Stimulated activated CD4-positive, alpha-beta T cell treated with anti-CD3 and anti-CD28 coated beads, Interleukin-1b, Interleukin-23, amount 100 ng/mL, for 4 hours (primary cell): ENCODE measurements around the gene SAA2.
"Not testable (repeated sequence)": the region's sequence is repeated elsewhere in the genome, so short reads cannot be mapped to it uniquely, and the experiment has no call there.

Experiments
- DNase-seq, 2 donors: peaks; one replicate each; pipeline ENCODE4 v3.0.0-alpha.2; 2020; ENCODE audit warnings: low read depth in 2 of 2

The SAA2 gene

DNA sequence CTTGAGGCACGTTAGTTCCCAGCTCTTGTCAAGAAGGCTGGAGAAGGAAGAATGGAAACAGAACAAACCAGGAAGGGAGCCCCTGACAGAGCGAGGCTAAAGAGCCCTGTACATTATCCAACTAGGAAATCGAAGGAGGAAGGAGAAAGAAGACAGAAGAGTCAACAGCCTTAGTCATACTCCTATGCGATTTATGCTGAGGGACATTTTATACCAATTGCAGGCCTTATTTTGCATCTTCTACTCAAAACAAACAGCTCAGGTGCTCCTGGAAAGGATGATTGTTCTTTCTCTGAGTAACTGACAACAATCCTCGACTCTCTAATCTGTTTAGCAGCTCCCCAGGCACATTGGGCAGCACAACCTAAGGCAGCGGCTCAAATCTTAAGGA lies 1.3 kb downstream of the SAA2 start:
- not testable (repeated sequence) for DNase-seq

DNA sequence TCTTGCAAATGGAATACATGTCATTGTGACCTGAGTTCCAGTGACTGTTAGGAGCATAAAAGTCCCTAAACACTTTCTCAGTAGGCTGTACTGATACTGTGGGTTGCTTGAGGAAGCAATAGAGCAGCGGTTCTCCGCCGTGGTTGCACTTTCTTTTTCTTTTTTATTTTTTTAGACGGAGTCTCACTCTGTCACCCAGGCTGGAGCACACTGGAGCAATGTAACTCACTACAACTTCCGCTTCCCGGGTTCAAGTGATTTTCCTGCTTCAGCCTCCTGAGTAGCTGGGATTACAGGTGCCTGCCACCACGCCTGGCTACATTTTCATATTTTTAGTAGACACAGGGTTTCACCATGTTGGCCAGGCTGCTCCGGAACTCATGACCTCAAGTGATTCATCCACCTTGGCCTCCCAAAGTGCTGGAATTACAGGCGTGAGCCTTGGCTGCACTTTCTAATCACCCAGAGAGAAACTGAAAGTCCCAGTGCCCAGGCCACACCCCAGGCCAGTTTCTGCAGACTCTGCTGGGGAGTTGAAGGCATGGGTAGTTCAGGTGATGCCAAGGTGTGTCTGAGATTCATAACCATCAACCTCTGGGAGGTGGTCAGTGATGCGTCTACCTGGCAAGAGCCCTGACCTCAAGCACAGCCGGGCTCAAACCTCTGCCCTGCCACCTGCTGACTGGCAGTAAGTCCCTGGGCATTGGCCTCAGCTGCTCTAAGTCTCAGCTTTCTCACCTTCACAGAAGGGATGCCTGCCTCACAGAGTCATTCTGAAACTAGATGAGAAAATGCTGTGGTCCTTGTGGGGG lies 1.9 kb downstream of the SAA2 start:
- not testable (repeated sequence) for DNase-seq

DNA sequence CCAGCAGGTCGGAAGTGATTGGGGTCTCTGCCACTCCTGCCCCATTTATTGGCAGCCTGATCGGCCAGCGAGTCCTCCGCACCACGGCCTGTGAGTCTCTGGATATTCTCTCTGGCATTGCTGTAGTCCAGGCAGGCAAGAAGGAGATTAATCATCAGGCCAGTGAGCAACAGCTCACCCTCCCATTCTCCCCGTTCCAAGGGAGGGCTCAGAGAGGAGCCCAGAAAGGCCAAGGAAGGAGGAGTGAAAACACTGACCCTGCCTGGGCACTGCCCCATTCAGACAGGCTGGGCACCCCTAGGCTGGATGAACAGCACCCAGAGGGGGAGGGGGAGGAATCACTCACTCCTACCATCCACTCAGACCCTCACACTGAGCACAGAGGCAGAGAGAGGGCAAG lies 3.1 kb downstream of the SAA2 start:
- no peak for DNase-seq

DNA sequence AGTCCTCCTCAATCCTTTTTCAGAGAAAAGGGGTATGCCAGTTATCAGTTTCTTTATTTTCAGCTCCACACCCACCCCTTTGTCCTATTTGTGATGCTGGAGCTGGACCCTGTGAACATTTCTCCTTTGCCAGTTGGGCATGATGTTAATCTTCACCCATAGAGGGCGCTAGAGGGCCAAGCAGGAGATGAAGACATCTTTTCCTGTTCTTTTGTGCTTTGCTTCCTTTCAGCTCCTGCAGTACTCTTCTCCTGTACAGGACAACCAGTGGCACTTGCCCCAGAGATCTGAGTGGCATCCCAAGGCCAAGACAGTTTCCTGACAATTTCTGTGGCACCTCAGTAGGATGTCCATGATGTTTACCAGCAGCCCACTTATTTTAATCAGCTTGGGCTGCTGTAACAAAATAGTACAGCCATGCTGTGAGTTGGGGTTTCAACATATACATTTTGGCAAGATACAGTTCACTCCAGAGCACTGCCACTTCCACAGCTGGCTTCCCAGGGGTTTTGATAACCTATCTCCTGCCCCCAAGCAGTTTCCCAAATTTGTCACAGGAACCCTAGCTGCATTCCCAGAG lies 4.6 kb downstream of the SAA2 start:
- peak in 1 of 2 donors; percentile 47 for DNase-seq

DNA sequence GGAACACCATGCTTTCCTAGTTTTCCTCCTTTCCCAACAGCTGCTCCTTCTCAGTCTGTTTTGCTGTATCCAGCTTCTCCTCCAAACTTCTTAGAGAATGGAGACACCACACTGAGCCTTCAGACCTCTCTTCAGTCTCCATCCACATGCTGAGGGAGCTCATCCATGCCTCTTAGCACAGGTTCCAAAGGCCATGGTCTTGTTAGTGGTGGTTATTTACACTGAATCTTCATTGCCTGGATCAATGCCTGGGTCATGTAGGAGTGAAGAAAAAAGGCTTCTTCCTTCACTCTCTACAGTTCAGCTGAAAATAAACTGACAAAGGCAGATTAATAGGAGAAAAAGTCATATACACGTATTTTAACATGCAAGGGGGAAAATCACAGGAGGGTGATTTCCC lies 8.8 kb downstream of the SAA2 start:
- no peak for DNase-seq

DNA sequence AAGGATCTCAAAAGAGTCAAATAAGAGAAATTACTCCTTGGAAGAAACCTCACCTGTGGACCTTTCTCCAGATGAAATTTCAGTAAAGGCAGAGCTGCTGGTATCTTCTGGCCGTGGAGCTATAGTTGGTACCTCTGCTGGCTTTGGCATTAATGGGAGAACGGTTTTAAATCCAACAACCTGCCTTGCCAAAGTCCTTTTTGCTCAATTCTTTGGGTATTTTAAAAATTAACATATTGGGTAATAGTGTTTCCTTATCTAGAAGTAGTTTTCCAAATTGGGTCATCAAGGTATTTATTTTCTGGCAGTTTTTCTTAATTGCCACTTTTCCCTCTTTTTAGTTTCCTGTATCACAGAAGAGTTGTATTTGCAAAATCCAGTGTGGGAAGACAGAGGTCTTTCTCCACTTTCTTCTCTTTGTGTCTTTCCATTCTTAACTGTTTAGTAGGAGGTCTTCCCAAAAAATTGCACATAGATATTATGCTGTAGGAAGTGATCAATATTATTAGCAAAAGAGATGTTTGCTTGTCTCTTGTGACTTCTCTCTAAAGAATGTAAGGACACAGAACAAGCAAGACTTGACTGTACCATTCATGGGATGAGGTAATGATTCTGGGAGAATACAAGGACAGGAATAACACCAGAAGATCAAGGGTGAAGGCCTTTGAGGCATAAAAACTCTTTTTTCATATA lies 11.7 kb downstream of the SAA2 start, which contains the start of gene SAA4:
TSS of gene SAA4 (minus strand) at position 139 of the 693 bp plus-strand sequence. CDS start 876 bp downstream, outside the sequence.
- DNase-seq: no peak

DNA sequence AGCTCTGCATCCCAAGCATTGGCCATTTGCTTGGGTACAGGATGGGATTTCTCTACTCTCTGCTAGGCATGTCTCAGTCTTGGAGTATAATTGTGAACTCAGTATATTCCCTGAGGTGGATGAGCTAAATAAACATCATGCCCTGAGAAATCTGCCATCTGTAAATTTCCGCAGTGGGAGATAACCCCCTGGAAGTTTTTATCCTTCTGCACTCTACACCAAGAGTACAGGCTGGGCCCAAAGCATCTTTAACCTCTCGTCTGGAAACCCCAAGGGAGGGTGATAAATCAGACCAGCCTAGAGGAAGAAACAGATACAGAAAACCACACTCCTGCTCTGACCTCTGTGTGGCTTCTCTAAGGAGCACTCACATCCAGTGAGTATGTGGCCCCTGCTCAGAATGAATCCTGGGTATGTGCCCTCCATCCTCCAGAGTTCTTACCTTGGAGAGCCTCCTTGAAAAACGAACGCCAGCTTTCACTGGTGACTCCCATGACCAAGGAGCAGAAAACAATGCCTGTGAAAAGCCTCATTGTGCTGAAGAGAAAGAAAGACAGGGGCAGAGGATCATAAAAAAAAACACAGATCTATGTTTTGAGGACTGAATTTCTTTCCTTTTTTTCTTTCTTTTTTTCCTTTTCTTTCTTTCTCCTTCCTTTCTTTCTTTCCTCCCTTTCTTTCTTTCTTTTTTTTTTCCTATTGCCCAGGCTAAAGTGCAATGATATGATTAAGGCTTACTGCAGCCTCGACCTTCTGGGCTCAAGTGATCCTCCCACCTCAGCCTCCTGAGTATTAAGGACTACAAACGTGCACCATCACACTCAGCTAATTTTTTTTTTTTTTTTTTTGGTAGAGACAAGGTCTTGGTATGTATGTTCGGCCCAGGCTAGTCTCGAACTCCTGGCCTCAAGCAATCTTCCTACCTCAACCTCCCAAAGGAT lies 12.8 kb downstream of the SAA2 start:
- no peak for DNase-seq

DNA sequence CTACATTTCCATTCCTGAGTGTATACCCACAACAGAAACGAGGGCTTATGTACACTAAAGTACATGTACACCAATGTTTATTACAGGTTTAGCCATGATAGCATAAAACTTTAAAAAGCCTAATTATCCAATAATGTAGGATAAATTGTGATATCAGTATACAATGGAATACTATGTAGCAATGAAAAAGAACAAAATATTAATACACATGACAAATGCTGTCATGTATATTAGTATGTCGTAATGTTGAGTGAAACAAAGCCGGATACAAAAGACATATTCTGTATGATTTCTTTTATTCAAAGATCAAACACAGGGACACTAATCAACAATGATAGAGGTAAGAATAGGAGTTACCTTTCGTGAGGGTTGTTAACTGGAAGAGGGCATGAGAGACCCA lies 14.6 kb downstream of the SAA2 start:
- DNase-seq: no peak

DNA sequence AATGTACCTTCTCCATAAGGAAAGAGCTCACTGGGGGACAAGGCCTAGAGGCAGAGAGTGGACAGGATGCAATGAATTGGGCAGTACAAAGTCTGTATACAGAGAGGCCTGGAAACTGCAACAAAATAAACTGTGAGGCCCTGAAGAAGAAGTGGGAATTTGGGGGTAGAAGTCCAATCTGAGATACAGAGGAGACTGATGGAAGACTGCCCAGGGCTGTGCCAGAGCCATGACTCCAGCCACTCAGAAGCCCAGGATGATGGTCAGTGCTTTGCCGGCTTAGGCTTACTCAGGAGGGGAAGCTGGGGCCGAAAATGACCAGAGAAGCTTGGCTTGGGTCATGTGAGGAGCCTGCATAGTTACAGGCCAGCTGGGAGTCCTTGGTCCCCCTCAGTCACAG lies 17.6 kb downstream of the SAA2 start:
- DNase-seq: no peak

DNA sequence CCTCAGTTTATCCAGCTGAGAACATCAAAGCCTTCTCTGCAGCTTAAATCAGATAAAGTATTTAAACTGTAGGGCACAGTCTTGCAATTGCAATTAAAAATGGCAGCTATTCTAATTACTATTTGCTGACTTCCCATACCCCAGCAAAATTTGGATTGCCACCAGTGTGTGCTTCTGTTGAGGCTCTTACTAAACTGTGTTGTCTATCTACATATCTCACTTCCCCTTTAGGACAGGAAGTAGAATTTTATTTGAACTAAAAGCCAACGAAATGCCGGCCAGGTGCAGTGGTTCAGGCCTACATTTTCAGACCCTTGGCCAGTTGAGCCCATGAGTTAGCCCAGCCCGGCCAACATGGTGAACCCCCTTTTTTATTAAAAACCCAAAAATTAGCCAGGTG lies 19.0 kb downstream of the SAA2 start:
- DNase-seq: no peak

DNA sequence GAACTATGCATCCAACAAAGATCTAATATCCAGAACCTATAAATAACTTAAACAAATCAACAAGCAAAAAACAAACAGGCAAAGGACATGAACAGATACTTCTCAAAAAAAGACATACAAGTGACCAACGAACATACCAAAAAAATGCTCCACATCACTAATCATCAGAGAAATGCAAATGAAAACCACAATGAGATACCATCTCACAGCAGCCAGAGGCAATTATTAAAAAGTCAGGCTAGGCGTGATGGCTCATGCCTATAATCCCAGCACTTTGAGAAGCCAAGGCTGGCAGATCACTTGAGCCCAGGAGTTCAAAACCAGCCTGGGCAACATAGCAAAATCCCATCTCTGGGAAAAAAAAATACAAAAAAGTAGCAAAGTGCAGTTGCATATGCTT lies 22.6 kb downstream of the SAA2 start:
- DNase-seq: no peak

DNA sequence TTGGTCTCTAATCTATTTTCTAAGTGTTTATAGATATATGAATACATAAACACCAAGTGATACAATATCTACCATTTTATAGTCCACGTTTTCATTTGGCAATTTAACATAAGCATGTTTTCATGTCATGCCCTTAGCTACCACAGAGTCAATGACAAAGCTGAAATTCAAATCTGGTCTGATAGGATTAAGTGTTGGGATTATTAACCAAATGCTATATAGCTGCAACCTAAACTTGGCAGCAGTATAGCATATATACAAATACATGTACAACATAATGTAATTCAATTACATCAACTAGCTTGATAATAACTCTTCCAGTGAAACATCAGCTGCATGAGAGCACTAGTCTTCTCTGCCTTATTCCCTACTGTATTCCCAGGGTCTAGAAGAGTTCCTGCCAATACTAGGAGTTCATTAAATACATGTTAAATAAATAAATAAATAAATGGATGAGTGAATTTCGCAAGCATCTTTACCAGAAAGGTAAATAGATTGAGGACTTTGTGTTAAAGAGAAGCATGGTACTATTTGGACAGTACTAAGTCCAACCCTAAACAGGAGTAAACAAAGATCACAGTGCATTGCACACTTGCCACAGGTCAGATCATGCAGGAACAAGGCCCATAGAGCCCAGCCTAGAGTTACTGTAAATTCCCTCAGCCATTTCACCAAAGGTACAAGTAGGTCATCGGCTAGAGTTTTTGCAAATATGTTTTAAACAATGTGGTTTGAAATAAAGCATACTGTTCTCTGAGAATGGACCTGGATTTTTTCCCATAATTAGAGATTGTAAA lies 24.7 kb downstream of the SAA2 start:
- no peak for DNase-seq

DNA sequence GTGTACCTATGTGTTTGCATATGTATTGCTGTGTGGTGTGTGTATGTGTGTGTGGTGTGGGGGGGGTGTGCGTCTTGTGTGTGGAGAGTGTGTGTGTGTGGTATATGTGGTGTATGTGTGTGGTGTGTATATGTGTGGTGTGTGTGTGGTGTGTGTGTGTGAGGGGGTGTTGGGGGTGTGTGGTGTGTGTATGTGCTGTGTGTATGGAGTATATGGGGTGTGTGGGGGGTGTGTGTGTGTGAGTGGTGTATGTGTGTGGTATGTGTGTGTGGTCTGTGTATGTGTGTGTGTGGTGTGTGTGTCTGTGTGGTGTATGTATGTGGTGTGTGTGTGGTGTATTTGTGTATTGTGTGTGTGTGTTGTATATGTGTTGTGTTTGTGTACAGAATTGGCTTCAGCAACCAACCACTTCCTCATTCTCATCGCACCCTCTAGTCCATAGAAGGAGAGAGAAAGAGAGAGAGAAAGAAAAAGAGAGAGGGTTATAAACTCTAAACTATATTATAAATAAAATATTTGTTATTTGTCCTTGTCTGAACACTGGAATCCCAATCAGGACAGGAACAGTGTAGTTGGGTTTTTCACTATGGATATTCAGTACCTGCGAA lies 25.6 kb downstream of the SAA2 start:
- DNase-seq: no peak

DNA sequence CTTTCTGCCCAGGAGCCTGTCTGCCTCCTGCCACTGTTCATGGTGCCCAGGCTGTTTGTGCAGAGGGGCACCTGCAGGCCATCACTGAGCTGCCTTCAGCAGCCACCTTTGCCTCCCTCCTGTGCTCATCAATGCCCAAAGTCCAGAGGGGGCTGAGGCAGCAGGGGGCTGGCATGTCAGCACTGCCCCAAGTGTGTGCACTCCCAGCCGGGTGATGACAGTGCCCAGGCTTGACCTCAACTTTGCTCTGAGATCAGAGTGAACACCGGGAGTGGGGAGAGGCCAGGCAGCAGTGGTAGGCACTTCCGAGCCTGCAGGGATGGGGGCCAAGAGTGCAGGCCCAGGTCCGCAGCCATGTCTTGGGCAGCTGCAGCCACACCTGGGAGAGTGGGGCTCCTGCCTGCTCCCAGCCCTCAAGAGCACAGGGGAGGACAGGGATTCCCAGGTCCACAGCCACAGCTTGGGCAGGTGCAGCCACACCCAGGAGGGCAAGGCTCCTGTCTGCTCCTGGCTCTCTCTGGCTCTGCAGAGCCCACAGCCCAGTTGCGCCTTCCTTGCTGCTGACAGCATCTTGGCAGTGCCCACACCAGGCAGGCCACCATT lies 27.1 kb downstream of the SAA2 start:
- no peak for DNase-seq

DNA sequence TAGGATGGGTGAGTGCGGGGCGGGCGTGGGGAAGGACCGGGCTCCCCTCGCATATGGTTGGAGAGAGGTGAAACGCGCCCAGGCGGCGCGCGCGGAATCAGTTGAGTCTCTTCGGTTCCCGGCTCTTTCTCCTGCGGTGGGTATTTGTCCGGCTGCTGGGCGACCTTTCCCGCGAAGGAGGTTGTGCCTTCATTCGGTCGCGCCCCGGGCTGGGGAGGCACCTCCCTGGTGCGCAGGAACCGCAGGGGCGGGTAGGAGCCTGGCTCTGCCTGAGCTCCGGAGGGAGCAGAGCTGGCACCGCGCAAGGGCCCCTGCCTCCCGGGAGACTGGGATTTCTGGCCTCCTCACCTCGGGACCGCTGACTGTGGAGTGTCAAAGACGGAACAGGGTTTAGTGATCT lies 39.4 kb downstream of the SAA2 start:
- no peak for DNase-seq

DNA sequence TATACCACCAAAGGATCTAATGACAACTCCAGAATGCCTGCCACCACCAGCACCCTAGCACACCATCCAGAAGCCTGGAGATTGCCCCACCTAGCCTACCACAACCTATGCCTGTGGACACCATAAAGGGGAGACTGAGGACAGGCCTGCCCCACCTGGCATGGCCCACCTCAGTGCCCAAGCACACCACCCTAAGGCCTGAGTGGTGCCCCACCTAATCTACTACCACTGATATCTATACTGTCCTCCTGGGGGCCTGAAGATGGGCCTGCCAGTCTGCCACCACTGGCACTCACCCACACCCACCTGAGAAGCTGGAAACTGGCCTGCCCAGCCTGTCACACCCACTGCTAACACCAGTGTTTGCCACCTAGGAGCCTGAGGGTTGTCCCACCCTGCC lies 43.7 kb downstream of the SAA2 start:
- no peak for DNase-seq

DNA sequence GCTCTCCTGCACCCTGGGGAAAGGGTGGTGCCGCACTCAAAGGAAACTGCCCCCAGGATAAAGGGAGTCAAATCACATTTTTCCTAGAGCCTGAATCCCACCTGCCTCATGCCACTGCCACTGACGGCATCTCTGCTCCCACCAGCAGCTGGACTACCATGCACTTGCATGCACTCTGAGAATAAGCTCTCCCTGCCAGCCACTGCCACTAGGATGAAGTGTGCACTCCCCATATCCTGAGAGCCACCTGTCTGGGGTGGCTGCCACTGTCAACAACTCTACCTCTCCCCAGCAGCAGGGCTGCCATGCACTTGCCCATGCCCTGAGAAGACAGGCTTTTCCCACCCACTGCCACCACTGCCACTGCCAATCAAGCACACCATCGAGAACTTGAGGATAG lies 44.2 kb downstream of the SAA2 start:
- DNase-seq: no peak

DNA sequence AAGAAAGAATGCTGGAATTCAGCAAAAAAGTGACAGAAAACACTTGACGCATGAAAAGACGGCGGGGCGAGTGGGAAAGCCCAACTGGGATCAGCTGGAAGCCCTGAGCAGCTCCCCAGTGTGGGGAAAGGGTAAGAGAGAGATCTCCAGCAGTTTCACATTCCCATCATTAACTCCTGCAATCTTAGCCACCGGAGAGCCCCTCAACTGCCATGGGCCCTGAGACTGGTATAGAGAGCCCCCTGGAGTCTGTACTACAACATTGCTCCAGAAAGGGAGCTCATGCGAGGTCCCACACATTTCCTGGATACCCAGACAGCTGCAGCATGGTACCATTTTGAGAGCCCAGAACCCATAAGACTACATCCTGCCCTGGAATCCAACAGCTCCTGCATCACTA lies 44.7 kb downstream of the SAA2 start:
- no peak for DNase-seq

DNA sequence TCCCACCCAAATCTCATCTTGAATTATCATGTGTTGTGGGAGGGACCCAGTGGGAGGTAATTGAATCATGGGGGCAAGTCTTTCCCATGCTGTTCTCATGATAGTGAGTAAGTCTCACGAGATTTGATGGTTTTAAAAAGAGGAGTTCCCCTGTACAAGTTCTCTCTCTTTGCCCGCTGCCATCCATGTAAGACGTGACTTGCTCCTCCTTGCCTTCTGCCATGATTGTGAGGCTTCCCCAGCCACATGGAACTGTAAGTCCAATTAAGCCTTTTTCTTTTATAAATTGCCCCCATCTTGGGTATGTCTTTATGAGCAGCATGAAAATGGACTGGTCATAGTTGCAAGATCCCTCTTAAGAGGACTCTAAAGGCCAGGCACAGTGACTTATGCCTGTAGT lies 50.7 kb downstream of the SAA2 start:
- DNase-seq: not testable (repeated sequence)

DNA sequence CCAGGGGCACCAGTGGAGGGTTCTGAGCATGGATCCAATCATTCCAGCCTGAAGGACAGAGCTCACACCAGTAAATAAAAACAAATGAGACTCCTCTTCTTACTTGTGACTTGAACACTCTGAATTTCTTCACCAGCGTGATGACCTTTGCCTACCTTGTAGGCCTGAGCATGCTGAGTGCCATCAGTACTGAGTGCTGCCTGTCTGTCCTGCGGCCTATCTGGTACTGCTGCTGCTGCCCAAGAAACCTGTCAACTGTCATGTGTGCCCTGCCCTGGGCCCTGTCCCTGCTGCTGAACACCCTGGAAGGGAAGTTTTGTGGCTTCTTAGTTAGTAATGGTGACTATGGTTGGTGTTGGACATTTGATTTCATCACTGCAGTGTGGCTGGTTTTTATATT lies 51.9 kb downstream of the SAA2 start:
- no peak for DNase-seq
